ENCODE measurements around the gene CCDC146.
"Not testable (repeated sequence)": the region's sequence is repeated elsewhere in the genome, so short reads cannot be mapped to it uniquely, and the experiment has no call there.

The CCDC146 gene

GRCh38 chr7:77131781-77132180 lies 9.4 kb downstream of the CCDC146 start:
- DNase-seq (ENCODE audit: insufficient read length, low spot score) = not testable (repeated sequence)
- peak; percentile 4 for FAIRE-seq

- FAIRE-seq; DNase-seq (ENCODE audit: insufficient read length, low spot score): not testable (repeated sequence)
Measured at GRCh38 chr7:77138668-77139067, 16.3 kb downstream of the CCDC146 start.

- not testable (repeated sequence) for DNase-seq (ENCODE audit: insufficient read length, low spot score); FAIRE-seq
Measured at GRCh38 chr7:77140291-77140690, 17.9 kb downstream of the CCDC146 start.

GRCh38 chr7:77152232-77152631 lies 29.8 kb downstream of the CCDC146 start:
- FAIRE-seq; DNase-seq (ENCODE audit: insufficient read length, low spot score): not testable (repeated sequence)

GRCh38 chr7:77154917-77155464 lies 32.6 kb downstream of the CCDC146 start:
- DNase-seq (ENCODE audit: insufficient read length, low spot score) = not testable (repeated sequence)
- FAIRE-seq = peak; percentile 97

- DNase-seq (ENCODE audit: insufficient read length, low spot score) = not testable (repeated sequence)
- peak; percentile 81 for FAIRE-seq
Measured at GRCh38 chr7:77155601-77156377, 33.4 kb downstream of the CCDC146 start.

- DNase-seq (ENCODE audit: insufficient read length, low spot score) = not testable (repeated sequence)
- FAIRE-seq = peak; percentile 99
Measured at GRCh38 chr7:77157034-77157433, 34.6 kb downstream of the CCDC146 start.

GRCh38 chr7:77157446-77157845 lies 35.0 kb downstream of the CCDC146 start:
- FAIRE-seq (no peak), DNase-seq (ENCODE audit: insufficient read length, low spot score) (no peak)

GRCh38 chr7:77171073-77171472 lies 48.7 kb downstream of the CCDC146 start:
- not testable (repeated sequence) for FAIRE-seq; DNase-seq (ENCODE audit: insufficient read length, low spot score)

- not testable (repeated sequence) for FAIRE-seq; DNase-seq (ENCODE audit: insufficient read length, low spot score)
Measured at GRCh38 chr7:77172437-77173172, 50.2 kb downstream of the CCDC146 start.

- FAIRE-seq; DNase-seq (ENCODE audit: insufficient read length, low spot score): not testable (repeated sequence)
Measured at GRCh38 chr7:77174418-77174817, 52.0 kb downstream of the CCDC146 start.

GRCh38 chr7:77175274-77175800 lies 52.9 kb downstream of the CCDC146 start:
- FAIRE-seq = peak; percentile 93

GRCh38 chr7:77177321-77177904 lies 55.0 kb downstream of the CCDC146 start:
- FAIRE-seq; DNase-seq (ENCODE audit: insufficient read length, low spot score): not testable (repeated sequence)

More at GRCh38 chr7:77175274-77175800, 52.9 kb downstream of the CCDC146 start:
- DNase-seq (ENCODE audit: insufficient read length, low spot score) = not testable (repeated sequence)

GRCh38 chr7:77178024-77178423 lies 55.6 kb downstream of the CCDC146 start:
- DNase-seq (ENCODE audit: insufficient read length, low spot score); FAIRE-seq: not testable (repeated sequence)

- DNase-seq (ENCODE audit: insufficient read length, low spot score) (no peak), FAIRE-seq (no peak)
Measured at GRCh38 chr7:77181015-77181595, 58.7 kb downstream of the CCDC146 start.

GRCh38 chr7:77181734-77182133 lies 59.3 kb downstream of the CCDC146 start:
- no peak for DNase-seq (ENCODE audit: insufficient read length, low spot score)
- no peak for FAIRE-seq

- DNase-seq (ENCODE audit: insufficient read length, low spot score) (no peak), FAIRE-seq (no peak)
Measured at GRCh38 chr7:77182261-77182660, 59.8 kb downstream of the CCDC146 start.

GRCh38 chr7:77184463-77184862 lies 62.0 kb downstream of the CCDC146 start:
- DNase-seq (ENCODE audit: insufficient read length, low spot score) (no peak), FAIRE-seq (no peak)

GRCh38 chr7:77184990-77185389 lies 62.6 kb downstream of the CCDC146 start:
- FAIRE-seq (no peak), DNase-seq (ENCODE audit: insufficient read length, low spot score) (no peak)

GRCh38 chr7:77185866-77186265 lies 63.5 kb downstream of the CCDC146 start:
- DNase-seq (ENCODE audit: insufficient read length, low spot score) (no peak), FAIRE-seq (peak; percentile 51)

Measured in GM19239 (cell line).